HG03103 (cell line): ENCODE data around the gene STRN.
"Not testable (repeated sequence)": the region's sequence is repeated elsewhere in the genome, so short reads cannot be mapped to it uniquely, and the experiment has no call there.

ENCODE experiments used
- ATAC-seq: cut with Tn5 transposase; IDR thresholded peaks from one replicate; pipeline ENCODE4 v1.9.1; 2021; ENCODE audit warnings: low read depth; ENCODE audit not compliant: unreplicated experiment

Gene STRN, protein sequence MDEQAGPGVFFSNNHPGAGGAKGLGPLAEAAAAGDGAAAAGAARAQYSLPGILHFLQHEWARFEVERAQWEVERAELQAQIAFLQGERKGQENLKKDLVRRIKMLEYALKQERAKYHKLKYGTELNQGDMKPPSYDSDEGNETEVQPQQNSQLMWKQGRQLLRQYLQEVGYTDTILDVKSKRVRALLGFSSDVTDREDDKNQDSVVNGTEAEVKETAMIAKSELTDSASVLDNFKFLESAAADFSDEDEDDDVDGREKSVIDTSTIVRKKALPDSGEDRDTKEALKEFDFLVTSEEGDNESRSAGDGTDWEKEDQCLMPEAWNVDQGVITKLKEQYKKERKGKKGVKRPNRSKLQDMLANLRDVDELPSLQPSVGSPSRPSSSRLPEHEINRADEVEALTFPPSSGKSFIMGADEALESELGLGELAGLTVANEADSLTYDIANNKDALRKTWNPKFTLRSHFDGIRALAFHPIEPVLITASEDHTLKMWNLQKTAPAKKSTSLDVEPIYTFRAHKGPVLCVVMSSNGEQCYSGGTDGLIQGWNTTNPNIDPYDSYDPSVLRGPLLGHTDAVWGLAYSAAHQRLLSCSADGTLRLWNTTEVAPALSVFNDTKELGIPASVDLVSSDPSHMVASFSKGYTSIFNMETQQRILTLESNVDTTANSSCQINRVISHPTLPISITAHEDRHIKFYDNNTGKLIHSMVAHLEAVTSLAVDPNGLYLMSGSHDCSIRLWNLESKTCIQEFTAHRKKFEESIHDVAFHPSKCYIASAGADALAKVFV

DNA sequence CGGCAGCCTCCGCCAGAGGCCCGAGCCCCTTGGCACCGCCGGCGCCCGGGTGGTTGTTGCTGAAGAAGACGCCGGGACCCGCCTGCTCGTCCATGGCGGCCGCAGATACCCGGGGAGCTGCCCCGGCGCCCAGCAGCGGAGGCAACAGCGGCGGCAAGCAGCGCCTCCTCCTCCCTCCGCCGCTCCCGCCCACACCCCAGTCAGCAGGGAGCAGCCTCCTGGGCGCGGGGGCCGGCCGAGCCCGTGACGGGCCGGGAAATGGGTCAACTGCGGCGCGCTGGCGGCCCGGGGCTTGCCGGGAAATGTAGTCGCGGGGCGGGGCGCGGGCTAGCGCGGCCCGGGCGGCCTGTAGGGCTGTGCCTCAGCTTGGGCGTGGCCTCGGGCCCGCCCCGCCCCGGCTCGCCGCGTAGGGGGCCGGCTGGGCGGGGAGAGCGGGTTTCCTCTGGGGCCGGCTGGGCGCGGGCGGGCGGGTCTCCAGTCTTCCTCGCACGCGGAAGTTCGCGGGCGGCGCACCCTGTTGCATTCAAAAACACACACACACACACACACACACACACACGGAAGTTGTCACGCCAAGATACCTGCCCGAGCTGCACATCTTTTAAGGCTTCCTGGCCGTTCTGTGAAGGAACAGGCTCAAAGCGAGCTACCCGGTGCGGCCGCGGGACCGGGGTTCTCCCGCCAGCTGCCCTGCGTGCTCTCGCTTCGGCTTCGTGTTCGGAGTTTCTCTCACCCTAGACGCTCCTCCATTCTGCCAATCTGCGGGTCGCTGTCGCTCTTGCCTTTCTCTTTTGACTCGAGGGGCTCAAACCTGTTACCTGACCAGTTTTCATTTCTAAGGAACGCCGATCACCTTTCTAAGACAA lies at the start of gene STRN:
STRN (minus strand) TSS at position 167 of the 866 bp plus-strand sequence; CDS start at position 94, 73 bp downstream.
- peak; percentile 91 for ATAC-seq

GRCh38 chr2:37013315-37013641 lies 46.9 kb upstream of the STRN start:
- ATAC-seq = no peak

DNA sequence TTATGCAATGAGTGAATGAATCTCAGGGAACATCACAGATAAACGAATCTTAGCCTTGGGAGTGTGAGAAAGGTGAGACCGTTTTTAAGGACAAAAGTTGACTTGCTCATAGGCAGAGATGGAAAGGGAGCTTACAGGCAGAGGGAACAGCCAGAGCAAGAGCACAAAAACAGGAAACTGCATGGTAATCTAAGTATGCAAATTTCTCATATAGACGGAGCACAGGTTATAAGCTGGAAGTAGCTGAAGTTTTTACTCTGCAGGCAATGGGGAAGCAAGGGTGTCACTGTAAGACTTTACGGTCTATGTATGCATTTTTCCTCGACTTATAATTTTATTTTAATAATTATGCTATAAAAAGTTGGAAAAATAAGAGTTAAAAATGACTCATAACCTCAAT lies 44.8 kb upstream of the STRN start:
- peak; percentile 50 for ATAC-seq

- ATAC-seq = peak; percentile 99
Measured at GRCh38 chr2:37005118-37005868, 39.0 kb upstream of the STRN start.

- no peak for ATAC-seq
Measured at GRCh38 chr2:37000988-37001556, 34.7 kb upstream of the STRN start.

GRCh38 chr2:37000318-37000717 lies 34.0 kb upstream of the STRN start:
- no peak for ATAC-seq

DNA sequence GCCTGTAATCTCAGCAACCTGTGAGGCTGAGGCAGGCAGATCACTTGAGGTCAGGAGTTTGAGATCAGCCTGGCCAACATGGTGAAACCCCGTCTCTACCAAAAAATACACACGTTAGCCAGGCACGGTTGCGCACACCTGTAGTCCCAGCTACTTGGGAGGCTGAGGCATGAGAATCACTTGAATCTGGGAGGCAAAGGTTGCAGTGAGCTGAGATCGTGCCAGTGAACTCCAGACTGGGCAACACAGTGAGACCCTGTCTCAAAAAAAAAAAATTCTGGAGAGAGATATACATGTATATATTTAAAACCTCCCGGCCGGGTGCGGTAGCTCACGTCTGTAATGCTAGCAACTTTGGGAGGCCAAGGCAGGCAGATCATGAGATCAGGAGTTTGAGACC lies 33.1 kb upstream of the STRN start:
- not testable (repeated sequence) for ATAC-seq

GRCh38 chr2:36993841-36994620 lies 27.7 kb upstream of the STRN start:
- no peak for ATAC-seq

DNA sequence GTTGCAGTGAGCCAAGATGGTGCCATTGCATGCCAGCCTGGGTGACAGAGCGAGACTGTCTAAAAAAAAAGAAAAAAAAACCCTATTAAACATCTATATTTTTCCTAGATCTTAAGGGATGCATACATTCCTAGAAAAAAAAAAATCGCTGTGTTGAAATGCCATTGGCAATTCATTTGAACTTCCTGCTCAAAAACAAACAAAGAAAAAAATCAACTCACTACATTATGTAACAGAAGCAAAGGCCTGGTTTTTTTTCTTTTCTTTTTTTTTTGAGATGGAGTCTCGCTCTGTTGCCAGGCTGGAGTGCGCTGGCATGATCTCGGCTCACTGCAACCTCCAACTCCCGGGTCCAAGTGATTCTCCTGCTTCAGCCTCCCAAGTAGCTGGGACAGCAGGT lies 21.7 kb upstream of the STRN start:
- ATAC-seq = no peak

- no peak for ATAC-seq
Measured at GRCh38 chr2:36982467-36982866, 16.1 kb upstream of the STRN start.

DNA sequence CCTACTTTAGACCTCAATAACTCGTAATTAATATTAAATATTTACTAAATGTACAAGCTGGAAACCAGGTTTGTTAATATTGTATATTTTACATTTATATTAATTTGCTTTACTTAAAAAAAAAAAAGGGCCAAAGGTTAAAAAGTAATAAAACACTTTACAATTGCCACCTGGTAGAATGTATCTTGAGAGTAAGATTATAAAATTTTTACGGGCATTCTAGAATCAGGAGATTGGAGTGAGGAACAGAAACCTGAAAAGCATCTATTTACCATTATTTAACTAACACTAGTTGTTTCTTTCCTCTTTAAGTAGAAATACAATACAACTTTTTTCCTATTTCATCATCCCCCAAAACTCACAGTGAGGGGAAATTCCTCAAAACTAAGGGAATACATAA lies 15.6 kb upstream of the STRN start:
- ATAC-seq = no peak

DNA sequence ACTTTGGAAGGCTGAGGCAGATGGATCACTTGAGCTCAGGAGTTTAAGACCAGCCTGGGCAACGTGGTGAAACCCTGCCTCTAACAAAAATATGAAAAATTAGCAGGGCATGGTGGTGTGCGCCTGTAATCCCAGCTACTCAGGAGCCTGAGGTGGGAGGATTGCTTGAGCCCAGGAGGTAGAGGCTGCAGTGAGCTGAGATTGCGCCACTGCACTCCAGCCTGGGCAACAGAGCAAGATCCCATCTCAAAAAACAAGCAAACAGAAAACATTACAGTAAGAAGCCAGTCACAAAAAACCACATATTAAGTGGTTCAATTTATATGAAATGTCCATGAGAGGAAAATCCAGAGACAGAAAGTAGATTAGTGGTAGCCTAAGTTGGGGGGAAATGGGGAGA lies 12.7 kb upstream of the STRN start:
- not testable (repeated sequence) for ATAC-seq

DNA sequence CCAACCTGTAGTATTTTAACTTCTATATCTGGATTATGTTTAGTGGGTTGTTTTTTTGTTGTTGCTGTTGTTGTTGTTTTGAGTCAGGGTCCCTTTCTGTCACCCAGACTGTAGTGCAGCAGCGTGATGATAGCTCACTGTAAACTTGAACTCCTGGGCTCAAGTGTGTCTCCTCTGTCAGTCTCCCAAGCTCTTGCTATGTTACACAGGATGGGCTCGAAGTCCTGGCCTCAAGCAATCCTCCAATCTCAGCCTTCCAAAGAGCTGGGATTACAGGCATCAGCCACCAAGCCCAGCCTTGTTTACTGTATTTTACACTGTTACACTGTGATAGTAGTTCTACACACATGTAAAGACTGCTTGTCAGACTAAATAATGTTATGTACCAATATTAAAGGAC lies 9.7 kb upstream of the STRN start:
- no peak for ATAC-seq

DNA sequence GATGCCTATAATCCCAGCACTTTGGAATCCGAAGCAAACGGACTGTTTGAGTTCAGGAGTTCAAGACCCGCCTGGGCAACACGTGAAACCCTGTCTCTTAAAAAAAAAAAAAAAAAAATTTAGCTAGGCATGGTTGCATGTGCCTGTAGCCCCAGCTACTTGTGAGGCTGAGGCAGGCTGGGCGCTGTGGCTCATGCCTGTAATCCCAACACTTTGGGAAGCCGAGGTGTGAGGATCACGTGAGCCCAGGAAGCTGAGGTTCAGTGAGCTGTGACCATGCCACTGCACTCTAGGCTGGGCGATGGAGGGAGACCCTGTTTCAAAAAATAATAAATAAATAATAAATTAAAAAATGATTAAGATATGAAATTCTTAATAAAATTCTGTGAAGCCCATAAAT lies 9.0 kb upstream of the STRN start:
- ATAC-seq = no peak

DNA sequence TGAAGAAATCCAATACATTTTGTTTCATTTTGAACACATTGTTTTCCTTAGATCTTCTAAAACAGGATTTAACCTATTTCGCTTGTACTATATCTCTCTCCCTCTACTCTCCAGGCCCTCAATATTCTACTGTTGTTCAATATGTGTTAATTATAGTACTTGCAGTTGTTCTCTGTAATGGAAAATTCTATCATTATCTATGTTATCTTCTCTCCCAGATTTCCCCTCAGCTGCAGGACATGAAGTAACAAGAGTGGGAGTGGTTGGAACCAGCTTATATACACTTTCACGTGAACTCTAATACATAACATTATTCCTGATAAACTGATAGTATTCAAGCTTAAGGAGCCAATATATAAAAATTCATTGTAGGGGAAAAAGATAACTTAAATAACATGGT lies 7.0 kb upstream of the STRN start:
- no peak for ATAC-seq

GRCh38 chr2:36971990-36972389 lies 5.7 kb upstream of the STRN start:
- ATAC-seq = no peak

- ATAC-seq = no peak
Measured at GRCh38 chr2:36967236-36967876, 1.0 kb upstream of the STRN start.

GRCh38 chr2:36965751-36966369 lies 476 bp downstream of the STRN start:
- peak; percentile 16 for ATAC-seq
